HepG2 (cell line): ENCODE data around the gene LMF2. TPM values are rescaled to one million over a fixed set of nuclear protein-coding genes. Genes with fewer than 3 reads are reported as not detected.

Source experiments
- ARNT2 ChIP-seq: sonication (generic); formaldehyde crosslinking; IDR thresholded peaks from 2 replicates; pipeline ENCODE4 v1.8.0; 2022; ENCODE audit warnings: mild to moderate bottlenecking, low read depth, missing genetic modification reagents, moderate library complexity
- BATF2 ChIP-seq: sonication (generic); formaldehyde crosslinking; IDR thresholded peaks from 2 replicates; pipeline ENCODE4 v1.8.0; 2022; ENCODE audit warnings: mild to moderate bottlenecking, missing genetic modification reagents, moderate library complexity
- E2F1 ChIP-seq: sonication (generic); formaldehyde crosslinking; IDR thresholded peaks from 2 replicates; pipeline ENCODE4 v1.5.0; 2020; ENCODE audit warnings: missing genetic modification reagents
- HOXD1 ChIP-seq: sonication (generic); formaldehyde crosslinking; IDR thresholded peaks from 2 replicates; pipeline ENCODE4 v1.5.0; 2020; ENCODE audit warnings: missing genetic modification reagents
- JUN ChIP-seq: sonication (generic); formaldehyde crosslinking; IDR thresholded peaks from 2 replicates; pipeline ENCODE4 v1.4.0; 2020; ENCODE audit warnings: mild to moderate bottlenecking, missing genetic modification reagents
- LBX2 ChIP-seq: sonication (generic); formaldehyde crosslinking; IDR thresholded peaks from 2 replicates; pipeline ENCODE4 v1.5.0; 2020; ENCODE audit warnings: missing genetic modification reagents, mild to moderate bottlenecking, borderline replicate concordance
- MXD1 ChIP-seq: sonication (generic); formaldehyde crosslinking; IDR thresholded peaks from 2 replicates; pipeline ENCODE4 v1.4.0; 2020; ENCODE audit warnings: mild to moderate bottlenecking, missing genetic modification reagents
- NBN ChIP-seq: fragments of 450-650 bp; conservative IDR thresholded peaks from 2 replicates; pipeline ENCODE4 v1.6.1; 2017
- SSRP1 ChIP-seq: IDR thresholded peaks from 2 replicates; pipeline ENCODE4 v1.6.1; 2016; ENCODE audit warnings: control low read depth
- TBX3 ChIP-seq: fragments of 450-650 bp; IDR thresholded peaks from 2 replicates; pipeline ENCODE4 v1.6.1; 2017; ENCODE audit warnings: antibody characterized with exemption, mild to moderate bottlenecking, inconsistent platforms, borderline replicate concordance
- YEATS2 ChIP-seq: sonication (generic); formaldehyde crosslinking; IDR thresholded peaks from 2 replicates; pipeline ENCODE4 v1.4.0; 2020; ENCODE audit warnings: missing genetic modification reagents, borderline replicate concordance
- YEATS4 ChIP-seq: sonication (generic); formaldehyde crosslinking; IDR thresholded peaks from 2 replicates; pipeline ENCODE4 v1.4.0; 2020; ENCODE audit warnings: missing genetic modification reagents, borderline replicate concordance
- ZBTB38 ChIP-seq: sonication (generic); formaldehyde crosslinking; IDR thresholded peaks from 2 replicates; pipeline ENCODE4 v1.5.1; 2020; ENCODE audit warnings: mild to moderate bottlenecking, missing genetic modification reagents
- ZNF331 ChIP-seq: sonication (generic); formaldehyde crosslinking; IDR thresholded peaks from 2 replicates; pipeline ENCODE4 v1.4.0; 2020; ENCODE audit warnings: missing genetic modification reagents
- ZNF44 ChIP-seq: sonication (generic); formaldehyde crosslinking; IDR thresholded peaks from 2 replicates; pipeline ENCODE4 v1.5.1; 2020; ENCODE audit warnings: mild to moderate bottlenecking, missing genetic modification reagents
- ZNF501 ChIP-seq: sonication (generic); formaldehyde crosslinking; IDR thresholded peaks from 2 replicates; pipeline ENCODE4 v1.5.1; 2020; ENCODE audit warnings: mild to moderate bottlenecking, moderate library complexity, missing genetic modification reagents
- ZNF614 ChIP-seq: IDR thresholded peaks from 2 replicates; pipeline ENCODE4 v1.6.1; 2018; ENCODE audit warnings: missing biosample characterization, missing genetic modification reagents, inconsistent platforms, borderline replicate concordance
- ZNF766 ChIP-seq: sonication (generic); formaldehyde crosslinking; IDR thresholded peaks from 2 replicates; pipeline ENCODE4 v1.5.0; 2020; ENCODE audit warnings: missing genetic modification reagents, borderline replicate concordance
- ZNF782 ChIP-seq: sonication (generic); formaldehyde crosslinking; IDR thresholded peaks from 2 replicates; pipeline ENCODE4 v1.4.0; 2020; ENCODE audit warnings: missing genetic modification reagents, mild to moderate bottlenecking, borderline replicate concordance
- ZSCAN21 ChIP-seq: sonication (generic); formaldehyde crosslinking; IDR thresholded peaks from 2 replicates; pipeline ENCODE4 v1.8.0; 2022; ENCODE audit warnings: mild to moderate bottlenecking, missing genetic modification reagents, moderate library complexity, borderline replicate concordance
- ZSCAN29 ChIP-seq: sonication (generic); formaldehyde crosslinking; conservative IDR thresholded peaks from 2 replicates; pipeline ENCODE4 v1.4.0; 2020; ENCODE audit warnings: mild to moderate bottlenecking, missing genetic modification reagents
- polyA plus RNA-seq, 8 experiments: library from polyadenylated mRNA; depleted of rRNA in 3 of 8; stranded (reverse) in 7 of 8; unstranded in 1 of 8; fragments of >200 nt; fragmentation: Illumina TruSeq in 4 of 8; extraction: Trizol in 4 of 8; gene quantifications; 2 replicates each; pipeline versions ENCODE4 v1.2.1 to v1.2.3, GENCODE V29; 2011 to 2016; ENCODE audit warnings: low read depth in 4 of 8, missing spikeins in 1 of 8, mixed read lengths in 1 of 8; ENCODE audit not compliant: insufficient read depth in 1 of 8
- total RNA-seq, 5 experiments: library from RNA; depleted of rRNA; stranded (reverse); fragments of >200 nt; fragmentation: Illumina TruSeq; extraction: Trizol; gene quantifications; 2 replicates each; pipeline ENCODE4 v1.2.3, GENCODE V29; 2016; ENCODE audit warnings: low read depth in 1 of 5
- TF ChIP-seq, protein P1 (sequence below): sonication (generic); formaldehyde crosslinking; conservative IDR thresholded peaks from 2 replicates; pipeline ENCODE4 v1.4.0; 2020; ENCODE audit warnings: missing genetic modification reagents
- TF ChIP-seq, protein P2 (sequence below): sonication (generic); formaldehyde crosslinking; IDR thresholded peaks from 2 replicates; pipeline ENCODE4 v1.4.0; 2020; ENCODE audit warnings: missing genetic modification reagents, borderline replicate concordance

Gene LMF2
- total and polyA plus RNA-seq, 2 of the 13 experiments (the other 11 are each of a cell fraction or from before 2014, with no cell fraction given) = 23.3 to 30.6 TPM

- TF ChIP-seq ZSCAN21 (CRISPR knock-in tag) = peak; percentile 8; the same call in 1 of the 2 replicates
- 0 out of 2 replicates have a peak, but pooled peaks have one; percentile 34 for TF ChIP-seq E2F1
- TF ChIP-seq BATF2 (CRISPR knock-in tag) = 0 out of 2 replicates have a peak, but pooled peaks have one; percentile 11
- no peak for TF ChIP-seq SSRP1
- TF ChIP-seq ZNF501 (CRISPR knock-in tag) = no peak; the same call in 1 of the 2 replicates
- no peak for TF ChIP-seq ZNF614 (CRISPR knock-in tag)
- TF ChIP-seq, protein P1, sequence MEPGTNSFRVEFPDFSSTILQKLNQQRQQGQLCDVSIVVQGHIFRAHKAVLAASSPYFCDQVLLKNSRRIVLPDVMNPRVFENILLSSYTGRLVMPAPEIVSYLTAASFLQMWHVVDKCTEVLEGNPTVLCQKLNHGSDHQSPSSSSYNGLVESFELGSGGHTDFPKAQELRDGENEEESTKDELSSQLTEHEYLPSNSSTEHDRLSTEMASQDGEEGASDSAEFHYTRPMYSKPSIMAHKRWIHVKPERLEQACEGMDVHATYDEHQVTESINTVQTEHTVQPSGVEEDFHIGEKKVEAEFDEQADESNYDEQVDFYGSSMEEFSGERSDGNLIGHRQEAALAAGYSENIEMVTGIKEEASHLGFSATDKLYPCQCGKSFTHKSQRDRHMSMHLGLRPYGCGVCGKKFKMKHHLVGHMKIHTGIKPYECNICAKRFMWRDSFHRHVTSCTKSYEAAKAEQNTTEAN (CRISPR knock-in tag) = no peak
- no peak for TF ChIP-seq ZNF44
- TF ChIP-seq HOXD1 (CRISPR knock-in tag) = no peak
- TF ChIP-seq, protein P2, sequence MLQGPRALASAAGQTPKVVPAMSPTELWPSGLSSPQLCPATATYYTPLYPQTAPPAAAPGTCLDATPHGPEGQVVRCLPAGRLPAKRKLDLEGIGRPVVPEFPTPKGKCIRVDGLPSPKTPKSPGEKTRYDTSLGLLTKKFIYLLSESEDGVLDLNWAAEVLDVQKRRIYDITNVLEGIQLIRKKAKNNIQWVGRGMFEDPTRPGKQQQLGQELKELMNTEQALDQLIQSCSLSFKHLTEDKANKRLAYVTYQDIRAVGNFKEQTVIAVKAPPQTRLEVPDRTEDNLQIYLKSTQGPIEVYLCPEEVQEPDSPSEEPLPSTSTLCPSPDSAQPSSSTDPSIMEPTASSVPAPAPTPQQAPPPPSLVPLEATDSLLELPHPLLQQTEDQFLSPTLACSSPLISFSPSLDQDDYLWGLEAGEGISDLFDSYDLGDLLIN (CRISPR knock-in tag) = peak; percentile 67; the same call in 1 of the 2 replicates
- peak; percentile 52; the same call in 1 of the 2 replicates for TF ChIP-seq ARNT2 (CRISPR knock-in tag)
- TF ChIP-seq YEATS4 = no peak; the same call in 1 of the 2 replicates
- TF ChIP-seq ZNF766 (CRISPR knock-in tag) = no peak
- no peak for TF ChIP-seq ZNF782 (CRISPR knock-in tag)
- TF ChIP-seq ZSCAN29 (CRISPR knock-in tag) = no peak
- no peak for TF ChIP-seq NBN
- no peak for TF ChIP-seq TBX3
- peak; percentile 46; the same call in 1 of the 2 replicates for TF ChIP-seq ZNF331
- no peak for TF ChIP-seq MXD1
- no peak for TF ChIP-seq ZBTB38 (CRISPR knock-in tag)
- TF ChIP-seq LBX2 (CRISPR knock-in tag) = no peak
- TF ChIP-seq JUN (CRISPR knock-in tag) = no peak
- no peak; the same call in 1 of the 2 replicates for TF ChIP-seq YEATS2 (CRISPR knock-in tag)
Measured at GRCh38 chr22:50507421-50507990, at the start of gene LMF2 (continued).
